ENCODE data around the gene SHLD2. TPM values are rescaled to one million over a fixed set of nuclear protein-coding genes. Genes with fewer than 3 reads are reported as not detected.
"Not testable (repeated sequence)": the region's sequence is repeated elsewhere in the genome, so short reads cannot be mapped to it uniquely, and the experiment has no call there.

The SHLD2 gene
- total RNA-seq, 1 donor from 2014 or later, result 17.0 TPM

GRCh38 chr10:87127048-87127447 is 32.0 kb downstream of the SHLD2 start:
- not testable (repeated sequence) for H3K4me3 Mint-ChIP-seq (ENCODE audit: unreplicated experiment); DNase-seq; H3K27me3 Mint-ChIP-seq (ENCODE audit: unreplicated experiment); H3K4me1 Mint-ChIP-seq (ENCODE audit: low read depth, unreplicated experiment); H3K36me3 Mint-ChIP-seq (ENCODE audit: unreplicated experiment); H3K9me3 Mint-ChIP-seq (ENCODE audit: unreplicated experiment); H3K27ac Mint-ChIP-seq (ENCODE audit: unreplicated experiment)

GRCh38 chr10:87127607-87128156 is 32.7 kb downstream of the SHLD2 start:
- H3K27ac Mint-ChIP-seq (ENCODE audit: unreplicated experiment); H3K4me1 Mint-ChIP-seq (ENCODE audit: low read depth, unreplicated experiment); H3K36me3 Mint-ChIP-seq (ENCODE audit: unreplicated experiment); DNase-seq; H3K27me3 Mint-ChIP-seq (ENCODE audit: unreplicated experiment); H3K9me3 Mint-ChIP-seq (ENCODE audit: unreplicated experiment); H3K4me3 Mint-ChIP-seq (ENCODE audit: unreplicated experiment): not testable (repeated sequence)

GRCh38 chr10:87132176-87132575 is 37.2 kb downstream of the SHLD2 start:
- H3K36me3 Mint-ChIP-seq (ENCODE audit: unreplicated experiment); H3K4me1 Mint-ChIP-seq (ENCODE audit: low read depth, unreplicated experiment); H3K27ac Mint-ChIP-seq (ENCODE audit: unreplicated experiment); H3K27me3 Mint-ChIP-seq (ENCODE audit: unreplicated experiment); DNase-seq; H3K9me3 Mint-ChIP-seq (ENCODE audit: unreplicated experiment); H3K4me3 Mint-ChIP-seq (ENCODE audit: unreplicated experiment): not testable (repeated sequence)

GRCh38 chr10:87133936-87134335 is 38.9 kb downstream of the SHLD2 start:
- H3K4me3 Mint-ChIP-seq (ENCODE audit: unreplicated experiment); H3K4me1 Mint-ChIP-seq (ENCODE audit: low read depth, unreplicated experiment); H3K9me3 Mint-ChIP-seq (ENCODE audit: unreplicated experiment); DNase-seq; H3K27me3 Mint-ChIP-seq (ENCODE audit: unreplicated experiment); H3K27ac Mint-ChIP-seq (ENCODE audit: unreplicated experiment): not testable (repeated sequence)
- H3K36me3 Mint-ChIP-seq (ENCODE audit: unreplicated experiment), result peaks cover 13% of the 10 kb centered on the region

DNA sequence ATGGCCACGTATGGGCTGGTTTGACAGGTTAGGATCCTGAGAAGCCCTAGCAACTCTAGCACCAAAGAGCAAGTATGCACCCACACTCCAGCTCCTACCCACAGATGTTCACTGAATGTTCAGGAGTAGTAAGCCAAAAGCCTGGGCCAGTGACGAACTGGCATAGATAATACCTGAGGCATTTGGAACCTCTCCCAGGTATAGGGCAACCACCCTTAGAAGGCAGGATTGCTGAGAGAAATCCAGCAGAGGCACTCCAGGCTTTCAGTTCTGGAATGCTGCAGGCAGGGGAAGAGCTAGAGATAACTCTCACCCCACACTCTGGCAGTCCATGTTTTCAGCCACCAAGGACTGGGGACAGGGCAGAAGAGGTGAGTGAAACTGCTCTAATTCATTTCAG is 39.4 kb downstream of the SHLD2 start:
- DNase-seq; H3K9me3 Mint-ChIP-seq (ENCODE audit: unreplicated experiment); H3K27ac Mint-ChIP-seq (ENCODE audit: unreplicated experiment); H3K4me3 Mint-ChIP-seq (ENCODE audit: unreplicated experiment); H3K27me3 Mint-ChIP-seq (ENCODE audit: unreplicated experiment); H3K4me1 Mint-ChIP-seq (ENCODE audit: low read depth, unreplicated experiment): not testable (repeated sequence)
- H3K36me3 Mint-ChIP-seq (ENCODE audit: unreplicated experiment), result peaks cover 13% of the 10 kb centered on the region

DNA sequence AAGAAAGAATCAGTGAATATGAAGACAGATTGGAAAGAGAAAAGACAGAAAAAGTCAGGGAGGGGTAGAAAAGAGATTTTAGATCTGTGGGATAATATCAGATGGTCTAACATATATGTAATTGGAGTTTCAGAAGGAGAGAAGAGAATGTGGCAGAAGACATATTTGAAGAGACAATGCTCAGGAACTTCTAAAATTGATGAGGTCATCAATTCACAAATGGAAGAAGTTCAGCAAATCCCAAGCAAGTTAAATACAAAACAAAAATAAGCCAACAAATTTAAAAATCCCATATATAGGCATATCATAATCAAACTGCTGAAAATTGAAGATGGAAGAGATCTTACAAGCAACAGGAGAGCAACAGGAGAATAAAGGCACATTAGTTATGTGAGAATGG is 42.5 kb downstream of the SHLD2 start:
- not testable (repeated sequence) for H3K9me3 Mint-ChIP-seq (ENCODE audit: unreplicated experiment); H3K4me1 Mint-ChIP-seq (ENCODE audit: low read depth, unreplicated experiment); DNase-seq; H3K4me3 Mint-ChIP-seq (ENCODE audit: unreplicated experiment); H3K27ac Mint-ChIP-seq (ENCODE audit: unreplicated experiment); H3K27me3 Mint-ChIP-seq (ENCODE audit: unreplicated experiment)
- peaks cover 10% of the 10 kb centered on the region for H3K36me3 Mint-ChIP-seq (ENCODE audit: unreplicated experiment)

GRCh38 chr10:87142230-87143108 is 47.5 kb downstream of the SHLD2 start:
- H3K9me3 Mint-ChIP-seq (ENCODE audit: unreplicated experiment); H3K4me1 Mint-ChIP-seq (ENCODE audit: low read depth, unreplicated experiment); H3K4me3 Mint-ChIP-seq (ENCODE audit: unreplicated experiment); H3K36me3 Mint-ChIP-seq (ENCODE audit: unreplicated experiment); H3K27me3 Mint-ChIP-seq (ENCODE audit: unreplicated experiment); DNase-seq; H3K27ac Mint-ChIP-seq (ENCODE audit: unreplicated experiment): not testable (repeated sequence)

DNA sequence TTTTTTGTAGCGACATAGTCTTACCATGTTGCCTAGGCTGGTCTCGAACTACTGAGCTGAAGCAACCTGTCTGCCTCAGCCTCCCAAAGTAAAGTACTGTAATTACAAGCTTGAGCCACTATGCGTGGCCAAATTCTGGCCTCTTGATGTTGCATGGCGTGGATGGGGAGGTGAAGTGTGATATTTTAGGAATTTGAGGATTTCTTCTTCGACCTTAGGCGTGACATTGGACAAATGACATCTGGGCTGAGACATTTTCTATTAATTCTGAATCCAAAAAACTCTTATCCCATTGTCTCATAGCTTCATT is 48.1 kb downstream of the SHLD2 start:
- H3K4me3 Mint-ChIP-seq (ENCODE audit: unreplicated experiment); H3K9me3 Mint-ChIP-seq (ENCODE audit: unreplicated experiment); H3K27me3 Mint-ChIP-seq (ENCODE audit: unreplicated experiment); H3K36me3 Mint-ChIP-seq (ENCODE audit: unreplicated experiment); H3K27ac Mint-ChIP-seq (ENCODE audit: unreplicated experiment); DNase-seq; H3K4me1 Mint-ChIP-seq (ENCODE audit: low read depth, unreplicated experiment): not testable (repeated sequence)

DNA sequence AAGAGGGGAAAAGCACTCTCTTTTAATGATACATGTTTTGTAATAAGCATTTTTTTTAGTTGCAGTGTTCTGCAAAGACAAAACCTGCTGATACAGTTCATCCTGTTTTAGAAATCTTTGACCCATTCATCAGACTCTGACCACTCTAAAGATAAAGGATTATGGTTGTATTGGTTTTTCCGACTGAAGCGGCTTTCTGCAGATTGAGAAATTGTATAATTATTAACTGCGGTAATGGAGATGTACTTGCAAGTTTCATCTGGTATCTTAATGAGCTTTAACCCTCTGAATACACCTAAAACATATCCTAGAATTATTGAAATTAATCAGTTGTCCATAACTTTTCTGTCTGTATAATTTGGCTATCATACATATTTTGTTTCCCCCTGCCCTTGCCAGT is 50.6 kb downstream of the SHLD2 start:
- H3K4me1 Mint-ChIP-seq (ENCODE audit: low read depth, unreplicated experiment); H3K9me3 Mint-ChIP-seq (ENCODE audit: unreplicated experiment); H3K27me3 Mint-ChIP-seq (ENCODE audit: unreplicated experiment); H3K27ac Mint-ChIP-seq (ENCODE audit: unreplicated experiment); H3K4me3 Mint-ChIP-seq (ENCODE audit: unreplicated experiment); DNase-seq; H3K36me3 Mint-ChIP-seq (ENCODE audit: unreplicated experiment): not testable (repeated sequence)

Data from glutamatergic neuron (in vitro differentiated cells).